GM21515 (cell line): ENCODE measurements around the gene TBC1D22A.
"Not testable (repeated sequence)": the region's sequence is repeated elsewhere in the genome, so short reads cannot be mapped to it uniquely, and the experiment has no call there.

ENCODE experiments used
- ATAC-seq: cut with Tn5 transposase; IDR thresholded peaks from one replicate; pipeline ENCODE4 v1.9.1; 2021; ENCODE audit not compliant: unreplicated experiment

Gene TBC1D22A

DNA sequence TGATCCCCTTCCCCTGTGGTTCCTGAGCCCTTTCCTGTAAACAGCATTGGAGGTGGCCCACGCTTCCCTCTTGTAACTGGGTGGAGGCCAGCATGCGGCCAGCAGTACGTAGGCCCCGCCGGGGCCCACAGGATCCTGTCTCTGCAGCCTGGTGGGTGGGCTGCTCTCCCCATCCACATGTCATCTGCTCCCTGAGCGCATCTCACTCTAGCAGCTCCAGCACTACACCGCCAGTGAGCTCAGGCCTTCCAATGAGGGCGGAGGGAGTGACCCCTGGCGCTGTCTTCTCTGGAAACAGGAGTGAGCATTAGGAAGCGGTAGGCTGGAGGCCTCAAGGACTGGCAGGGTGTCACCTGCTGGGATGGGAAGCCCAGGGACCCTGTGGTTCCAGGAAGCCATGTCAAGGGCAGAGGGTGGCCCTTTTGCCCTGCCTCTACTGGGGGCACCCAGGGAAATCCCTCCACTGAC, 363.9 kb downstream of the TBC1D22A start:
- ATAC-seq: no peak

DNA sequence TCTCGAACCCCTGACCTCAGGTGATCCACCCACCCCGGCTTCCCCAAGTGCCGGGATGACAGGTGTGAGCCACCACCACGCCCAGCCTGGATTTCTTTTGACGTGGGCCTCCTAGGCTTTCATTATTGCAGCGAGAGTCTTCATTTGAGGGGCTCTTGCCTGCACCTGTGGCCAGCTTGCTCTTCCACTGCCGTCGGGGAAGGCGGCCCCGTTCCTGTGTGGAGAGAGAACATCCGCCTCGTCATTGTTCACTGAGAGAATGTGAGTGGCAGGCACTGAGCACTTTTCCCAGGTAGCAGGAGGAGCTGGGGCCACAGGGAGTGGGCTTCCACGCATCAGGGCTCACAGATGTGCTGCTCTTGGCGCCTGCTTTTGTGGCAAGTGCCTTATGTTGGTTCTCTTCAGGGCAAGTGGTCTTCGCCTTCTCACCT, 365.0 kb downstream of the TBC1D22A start:
- ATAC-seq: no peak

DNA sequence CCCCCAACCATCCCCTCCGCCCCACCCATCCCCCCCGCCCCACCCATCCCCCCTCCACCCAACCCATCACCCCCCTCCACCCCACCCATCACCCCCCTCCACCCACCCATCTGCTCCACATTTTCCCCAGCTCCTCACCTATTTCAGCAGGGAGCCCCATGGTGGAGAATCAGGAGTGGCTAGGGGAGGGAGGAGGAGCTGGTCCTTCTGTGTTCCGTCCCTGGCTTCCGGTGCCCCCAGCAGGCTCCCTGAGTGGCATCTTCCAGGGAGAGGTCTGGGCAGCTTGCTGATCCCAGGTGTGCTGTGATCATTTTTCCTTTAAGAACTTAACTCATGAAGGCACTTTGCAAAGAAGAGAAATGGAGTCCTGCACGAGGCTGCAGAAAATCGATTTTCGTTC, 365.8 kb downstream of the TBC1D22A start:
- ATAC-seq: no peak

DNA sequence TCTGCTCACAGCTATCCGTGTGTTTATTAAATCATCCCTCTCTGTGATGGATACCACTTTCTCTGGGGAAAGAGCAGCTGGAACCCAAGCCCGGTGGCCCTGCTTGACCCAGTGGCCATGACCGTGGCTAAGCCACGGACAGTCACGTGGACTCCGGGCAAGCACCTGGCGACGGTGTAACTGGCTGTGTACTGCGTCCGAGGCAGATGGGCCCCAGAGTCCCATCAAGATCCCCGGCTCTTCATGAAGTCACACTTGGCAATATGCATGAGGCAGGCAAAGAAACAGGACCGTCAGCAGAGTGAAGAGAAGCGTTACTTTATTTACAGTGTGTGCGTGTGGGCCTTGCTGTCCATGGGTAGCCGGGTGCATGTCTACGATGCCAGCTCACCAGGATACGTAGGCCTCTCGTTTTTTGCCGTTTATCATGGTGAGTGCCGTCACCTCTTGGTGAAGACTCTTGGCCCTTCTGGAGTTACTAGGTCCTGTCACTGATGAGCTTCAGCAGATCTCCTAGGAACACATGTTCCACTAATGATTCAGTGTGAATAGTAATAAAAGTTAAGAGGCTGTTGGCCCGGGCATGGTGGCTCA, 366.3 kb downstream of the TBC1D22A start:
- ATAC-seq: no peak

DNA sequence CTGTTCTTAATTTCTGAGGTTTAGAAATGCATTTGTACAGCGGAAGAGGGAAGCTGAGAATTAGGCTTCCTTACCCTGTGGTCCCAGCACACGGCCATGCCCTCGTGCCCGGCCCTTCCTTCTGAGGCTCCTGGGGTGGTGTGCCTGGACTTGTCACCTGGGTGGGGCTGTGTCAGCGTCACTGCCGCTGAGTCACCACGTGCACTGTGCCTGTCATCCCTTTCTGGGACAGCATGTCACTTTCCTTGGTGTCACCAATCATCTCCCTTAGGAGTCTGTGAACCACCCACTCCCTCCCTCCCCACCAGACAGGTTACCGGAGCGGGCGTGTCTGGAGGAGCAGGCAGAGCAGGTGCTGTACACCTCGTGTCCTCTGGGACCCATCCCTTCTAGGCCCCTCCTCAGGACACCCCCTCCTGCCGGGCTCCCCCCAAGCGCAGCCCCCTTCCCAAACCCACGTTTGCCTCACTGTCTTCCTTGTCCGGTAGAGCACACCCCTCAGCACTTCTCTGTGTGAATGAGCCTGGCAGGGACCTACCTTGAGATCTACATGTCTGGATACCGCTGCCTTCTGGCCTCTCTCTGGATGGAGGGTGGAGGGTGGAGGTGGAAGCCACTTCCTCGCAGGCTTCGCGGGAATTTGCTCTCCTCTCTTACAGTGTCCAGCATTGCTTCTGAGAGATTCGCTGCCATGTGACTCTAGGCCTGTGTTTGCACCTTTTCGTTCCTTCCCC, 367.6 kb downstream of the TBC1D22A start:
- no peak for ATAC-seq

DNA sequence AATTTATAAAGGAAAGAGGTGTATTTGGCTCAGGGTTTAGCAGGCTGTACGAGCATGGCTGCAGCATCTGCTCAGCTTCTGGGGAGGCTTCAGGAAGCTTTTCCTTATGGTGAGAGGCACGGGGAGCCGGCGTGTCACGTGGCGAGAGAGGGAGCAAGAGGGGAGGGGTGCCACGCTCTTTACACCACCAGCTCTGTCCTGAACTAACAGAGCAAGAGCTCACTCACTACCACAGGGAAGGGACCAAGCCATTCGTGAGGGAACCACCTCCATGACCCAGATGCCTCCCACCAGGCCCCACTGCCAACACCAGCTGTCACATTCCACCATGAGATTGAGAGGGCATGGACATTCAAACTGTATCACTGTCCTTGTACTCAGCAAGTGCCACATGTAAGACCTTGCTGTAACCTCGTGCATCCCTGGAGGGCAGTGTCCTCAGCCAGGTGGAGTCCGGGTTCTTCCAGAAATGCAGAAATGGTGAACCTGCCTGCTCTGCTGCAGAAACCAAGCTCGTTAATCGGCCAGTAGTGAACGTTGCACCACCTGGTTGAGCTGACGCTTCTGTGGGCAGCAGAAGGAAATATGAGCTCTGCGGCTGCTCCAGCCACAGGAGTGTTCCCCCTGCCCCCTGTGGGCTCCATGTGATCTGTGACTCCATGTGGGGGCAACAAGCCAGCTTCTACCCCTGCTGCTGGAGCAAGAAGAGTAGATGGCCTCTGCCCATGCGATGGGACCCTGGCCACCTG, 368.6 kb downstream of the TBC1D22A start:
- ATAC-seq: no peak

DNA sequence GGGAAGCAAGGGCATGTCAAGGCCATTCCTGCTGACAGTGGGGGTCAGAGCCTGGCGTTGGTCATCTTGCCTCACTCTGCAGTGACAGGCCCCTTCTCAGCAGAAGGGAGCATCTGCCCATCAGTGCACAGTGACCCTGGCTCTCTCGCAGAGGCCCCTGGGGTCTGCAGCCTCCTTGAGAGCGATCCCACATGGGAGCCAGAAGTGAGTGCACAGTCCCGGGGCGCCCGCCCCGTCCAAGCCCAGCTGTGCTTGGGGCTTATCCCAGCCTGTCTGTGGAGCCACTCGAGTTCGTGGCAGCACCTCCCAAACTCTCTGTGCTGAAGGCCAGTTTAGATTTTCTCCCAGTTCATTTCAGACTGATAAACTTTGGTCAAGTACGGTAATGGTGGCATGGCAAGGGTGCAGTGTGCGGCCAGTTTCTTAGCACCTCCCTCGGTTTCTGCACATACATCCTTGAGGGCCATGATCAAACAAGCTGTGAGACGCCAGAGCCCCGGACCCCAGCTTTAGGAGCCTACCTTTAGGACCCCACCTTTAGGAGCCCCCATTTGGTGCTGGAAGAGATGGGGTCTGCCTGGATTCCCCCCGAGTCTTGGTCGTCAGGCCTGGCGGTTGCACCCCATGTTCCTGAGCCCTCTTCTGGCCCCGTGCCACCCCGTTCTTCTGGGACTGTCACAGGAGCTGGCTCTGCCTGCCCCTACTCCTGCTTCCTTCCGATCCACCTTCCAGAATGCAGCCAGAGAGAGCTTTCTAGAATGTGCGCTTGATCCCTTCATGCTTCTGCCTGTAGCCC, 369.4 kb downstream of the TBC1D22A start:
- ATAC-seq: no peak

DNA sequence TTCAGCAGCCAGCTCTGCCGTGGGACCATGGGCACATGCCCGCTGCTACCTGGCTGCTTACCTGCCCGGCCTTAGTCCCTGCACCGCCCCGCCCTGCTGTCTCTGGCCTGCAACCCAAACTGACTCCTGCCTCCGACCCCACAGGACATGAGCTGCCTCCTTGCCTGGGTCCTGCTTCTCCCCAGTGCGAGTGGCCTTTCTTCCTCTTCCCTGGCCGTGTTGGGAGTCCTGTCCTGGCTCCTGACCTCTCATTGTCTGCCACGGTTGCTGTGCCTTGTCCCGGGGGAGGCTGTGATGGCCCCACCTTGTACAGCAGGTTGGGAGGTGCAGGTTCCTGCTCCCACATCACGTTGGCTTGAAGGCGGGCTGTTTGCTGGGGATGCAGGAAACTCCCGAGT, 370.0 kb downstream of the TBC1D22A start:
- no peak for ATAC-seq

DNA sequence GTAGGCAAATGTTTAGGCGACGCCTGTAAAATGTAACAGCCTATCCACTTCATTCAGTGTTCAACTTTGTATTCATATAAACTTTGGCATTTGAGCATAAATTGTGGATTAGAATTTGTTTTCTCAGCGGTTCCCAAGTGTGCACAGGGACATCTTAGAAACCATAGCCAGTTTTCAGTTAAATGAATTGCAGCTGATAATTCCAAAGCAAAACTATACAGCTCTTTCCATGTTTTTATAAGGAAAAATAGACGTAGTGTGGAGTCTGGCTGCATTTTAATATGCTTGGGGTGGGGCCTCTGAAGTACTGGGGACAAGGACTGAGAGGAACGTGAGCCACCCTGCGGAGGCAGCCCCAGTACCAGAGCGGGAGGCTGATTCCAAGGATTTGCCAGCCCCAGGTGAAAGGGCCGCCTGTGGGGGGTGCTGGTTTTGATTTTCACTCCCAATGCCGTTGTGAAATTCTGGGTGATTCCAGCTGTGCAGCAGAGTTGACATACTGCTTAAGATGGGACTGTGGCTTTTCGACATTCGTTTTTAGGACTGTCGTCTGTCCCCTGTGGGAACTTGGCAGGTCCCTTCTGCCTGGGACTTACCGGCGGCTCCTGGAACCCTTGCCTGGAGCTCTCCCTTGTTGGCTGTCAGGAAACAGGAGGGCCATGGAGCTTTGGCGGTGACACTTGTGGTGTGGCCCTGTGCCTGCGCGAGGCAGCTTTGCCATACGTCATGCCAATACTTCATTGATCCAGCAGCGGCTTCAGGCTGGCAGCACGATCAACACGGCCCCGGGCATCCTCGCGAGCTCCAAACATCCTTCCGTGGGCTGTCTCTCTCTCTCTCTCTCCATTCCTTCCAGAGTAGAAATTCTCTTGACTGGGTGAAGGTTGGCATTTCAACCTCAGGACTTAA, 370.9 kb downstream of the TBC1D22A start:
- ATAC-seq: no peak

DNA sequence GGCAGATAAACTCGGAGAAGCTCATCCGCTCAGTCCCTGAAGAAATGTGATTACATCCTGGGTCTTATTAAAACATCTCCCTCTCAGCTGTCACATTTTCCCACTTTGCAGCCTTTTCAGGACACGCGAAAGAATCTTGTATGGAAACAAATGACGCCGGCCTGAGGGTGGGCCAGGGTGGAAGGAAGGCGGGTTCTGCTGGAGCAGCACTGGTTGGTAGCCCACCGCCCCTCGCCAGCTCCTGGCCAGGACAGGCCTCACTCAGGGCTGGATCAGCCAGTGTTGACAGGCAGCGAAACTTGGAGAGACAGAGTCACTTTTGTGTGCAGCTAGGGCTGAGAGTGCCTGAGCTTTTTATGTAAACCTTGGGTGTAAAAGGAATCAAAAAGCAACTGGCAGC, 371.8 kb downstream of the TBC1D22A start:
- no peak for ATAC-seq

DNA sequence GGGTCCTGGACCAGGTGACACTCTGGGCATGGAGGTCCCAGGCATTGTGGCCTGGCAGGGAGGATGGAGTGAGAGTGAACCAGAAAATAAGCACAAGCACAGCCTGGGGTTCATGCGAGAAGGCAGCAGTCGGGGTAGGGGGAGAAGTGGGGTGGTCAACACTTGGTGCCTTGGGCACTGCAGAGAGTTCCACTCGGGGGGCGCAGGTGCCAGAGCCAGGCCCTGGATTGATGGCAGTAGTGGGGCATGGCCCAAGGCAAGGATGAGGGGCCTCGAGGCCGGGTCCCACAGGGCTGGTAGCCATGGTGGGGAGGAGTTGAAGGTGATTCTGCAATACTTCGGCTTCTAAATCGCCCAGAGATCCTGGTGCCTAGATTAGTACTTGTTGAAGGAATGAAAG, 372.9 kb downstream of the TBC1D22A start:
- no peak for ATAC-seq

DNA sequence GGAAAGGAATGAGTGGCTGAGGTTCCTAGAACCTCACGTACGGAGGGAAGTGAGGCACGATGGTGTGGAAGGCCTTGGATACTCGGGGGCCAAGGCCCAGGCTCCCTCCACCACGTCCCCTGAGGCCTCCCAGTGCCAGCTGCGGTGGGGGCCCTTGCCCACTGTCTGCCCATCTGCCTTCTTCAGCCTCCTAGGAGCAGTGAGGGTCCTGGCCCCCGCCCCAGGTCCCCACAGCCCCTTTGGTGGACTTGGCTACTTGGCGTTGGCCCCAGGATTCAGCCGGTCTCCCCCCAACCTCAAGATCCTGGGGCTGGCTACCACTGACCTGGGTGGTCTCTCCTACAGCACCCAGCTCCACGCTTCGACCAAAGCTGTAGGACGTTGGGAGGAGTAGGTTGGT, 373.6 kb downstream of the TBC1D22A start:
- no peak for ATAC-seq

DNA sequence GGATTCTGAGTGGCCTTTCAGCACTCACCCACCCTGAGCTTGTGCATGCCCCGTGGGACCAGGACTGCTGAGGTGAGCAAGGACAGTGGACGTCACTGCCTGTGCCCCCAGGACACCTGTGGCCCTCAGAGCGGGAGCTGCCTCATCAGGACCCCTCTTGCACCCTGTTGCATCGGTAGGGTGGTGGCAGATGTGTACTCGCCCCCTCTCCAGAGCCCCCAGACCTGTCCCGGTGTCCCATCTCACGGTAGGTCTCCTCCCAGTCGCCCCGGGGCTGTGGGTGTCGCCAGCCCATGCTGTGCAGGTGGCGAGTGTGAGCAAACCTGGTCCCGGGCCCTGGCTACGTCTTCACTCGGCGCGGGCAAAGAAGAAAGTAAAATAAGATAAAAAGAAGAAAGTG, 374.2 kb downstream of the TBC1D22A start:
- ATAC-seq: no peak

DNA sequence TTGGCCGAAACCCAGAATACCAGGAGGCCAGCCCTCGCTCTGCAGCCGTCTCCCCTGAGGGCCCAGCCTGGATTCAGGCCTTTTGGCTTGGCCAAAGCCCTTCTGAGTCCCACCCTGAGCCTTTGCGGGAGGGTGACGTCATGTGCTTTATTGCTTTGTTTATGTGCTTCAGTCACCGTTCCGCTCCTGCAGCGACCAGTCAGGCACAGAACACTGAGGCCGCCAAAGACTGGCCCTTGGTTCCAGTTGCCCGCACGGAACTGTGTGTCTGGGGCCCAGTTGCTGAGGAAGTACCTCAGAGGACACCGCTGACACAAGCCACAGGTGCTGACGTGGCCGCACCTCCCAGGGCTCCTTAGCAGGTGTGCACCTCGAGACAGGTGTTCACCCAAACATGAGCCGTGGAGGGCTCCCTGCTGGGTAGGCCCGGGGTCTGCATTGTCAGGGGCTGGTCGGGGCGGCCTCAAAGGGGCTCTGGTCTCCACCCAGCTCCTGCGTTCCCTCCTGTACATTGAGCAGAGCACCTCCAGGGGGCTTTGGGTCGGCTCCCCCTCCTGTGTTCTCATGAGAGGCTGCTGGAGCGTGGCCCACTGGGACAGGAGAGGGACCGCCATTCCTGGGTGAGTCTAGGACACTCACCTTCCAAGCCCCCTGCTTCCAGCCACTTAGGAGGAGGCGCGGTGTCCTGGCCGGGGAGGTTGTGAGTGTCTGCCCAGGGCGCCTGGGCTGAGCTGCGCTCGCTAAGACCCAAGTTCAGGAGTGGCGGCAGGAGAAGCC, 376.8 kb downstream of the TBC1D22A start:
- ATAC-seq: no peak

DNA sequence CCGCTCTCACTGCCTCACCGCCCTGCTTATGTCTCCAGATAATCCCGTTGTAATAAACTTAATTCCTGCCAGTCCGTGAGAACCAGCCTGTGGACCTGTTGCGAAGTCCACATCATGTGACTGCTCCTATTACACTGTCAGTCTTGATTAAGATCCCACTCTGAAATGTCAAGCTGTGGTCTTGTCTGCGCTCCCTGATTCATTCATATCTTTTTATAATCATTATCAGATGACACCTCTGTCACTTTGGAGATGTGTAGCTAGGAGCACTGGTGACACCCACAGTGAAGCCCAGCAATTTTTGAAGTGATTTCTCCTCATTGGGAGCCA, 377.3 kb downstream of the TBC1D22A start:
- no peak for ATAC-seq

DNA sequence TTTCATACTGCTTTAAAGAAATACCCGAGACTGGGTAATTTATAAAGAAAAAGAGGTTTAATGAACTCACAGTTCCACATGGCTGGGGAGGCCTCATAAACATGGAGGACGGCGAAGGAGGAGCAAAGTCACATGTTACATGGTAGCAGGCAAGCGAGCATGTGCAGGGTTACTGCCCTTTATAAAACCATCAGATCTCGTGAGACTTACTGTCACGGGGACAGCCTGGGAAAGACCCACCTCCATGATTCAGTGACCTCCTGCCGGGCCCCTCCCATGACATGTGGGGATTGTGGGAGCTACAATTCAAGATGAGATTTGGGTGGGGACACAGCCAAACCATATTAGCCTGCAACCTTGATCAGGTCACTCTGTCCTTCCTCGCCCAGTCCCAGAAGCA, 378.5 kb downstream of the TBC1D22A start:
- ATAC-seq: not testable (repeated sequence)

DNA sequence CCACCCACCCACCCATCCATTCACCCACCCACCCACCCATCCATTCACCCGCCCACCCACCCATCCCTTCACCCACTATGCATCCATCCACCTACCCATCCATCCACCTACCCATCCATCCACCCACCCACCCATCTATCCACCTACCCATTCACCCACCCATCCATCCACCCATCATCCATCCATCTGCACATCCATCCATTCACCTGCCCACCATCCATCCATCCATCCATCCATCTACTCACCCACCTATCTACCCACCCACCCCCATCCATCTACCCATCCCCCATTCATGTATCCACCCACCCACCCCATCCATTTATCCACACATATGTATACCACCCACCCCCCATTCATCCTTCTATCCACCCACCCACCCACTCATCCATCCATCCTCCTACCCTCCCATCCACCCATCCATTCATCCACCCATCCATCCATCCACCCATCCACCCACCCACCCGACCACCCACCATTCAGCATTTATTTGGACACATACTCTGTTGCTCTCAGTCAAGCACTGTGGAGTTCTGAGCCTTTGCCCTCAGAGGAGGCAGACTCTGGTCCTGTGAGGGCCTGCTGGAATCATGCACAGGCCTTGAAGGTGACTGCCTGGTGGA, 380.1 kb downstream of the TBC1D22A start:
- ATAC-seq: no peak

DNA sequence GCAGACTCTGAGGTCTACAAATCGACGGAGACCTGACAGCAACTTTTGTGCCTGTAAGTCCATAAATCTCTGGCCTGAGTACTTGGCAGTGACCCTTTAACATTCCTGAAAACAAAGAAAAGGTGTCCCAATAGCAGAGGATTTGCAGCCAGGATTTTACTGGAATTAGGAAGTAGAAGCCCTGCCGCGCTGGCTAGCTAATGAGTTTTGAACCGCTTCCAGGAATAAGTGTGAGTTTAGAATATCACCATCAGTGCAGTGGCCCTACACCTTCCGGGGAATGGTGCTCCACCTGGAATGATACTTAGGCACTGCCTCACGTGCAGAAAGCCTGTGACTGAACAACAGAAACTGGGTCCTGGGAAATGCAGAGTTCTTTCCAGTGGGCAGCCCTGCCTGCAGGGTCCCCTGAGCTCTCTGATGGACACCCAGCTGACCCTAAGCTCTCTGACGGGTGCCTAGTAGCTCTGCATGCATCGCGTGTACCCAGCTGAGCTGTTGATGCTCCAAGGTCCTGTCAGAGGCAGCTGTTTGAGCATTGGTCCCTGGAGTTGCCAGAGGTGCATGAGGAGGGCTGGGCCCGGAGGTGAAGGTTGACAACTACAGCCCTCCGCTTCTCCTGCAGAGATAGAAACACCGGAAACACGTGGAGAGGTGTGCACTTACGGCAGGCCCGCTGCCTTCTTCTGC, 380.9 kb downstream of the TBC1D22A start:
- no peak for ATAC-seq
